HEK293 (cell line): ENCODE results near the gene PHLDB3.

Source experiments
- CTCF ChIA-PET: fragments of 350-600 bp; formaldehyde crosslinking; extraction: SDS; loops from one replicate; lab custom pipeline; 2021; ENCODE audit warnings: antibody characterized with exemption; lab: Yijun Ruan, JAX
- POLR2A ChIA-PET: fragments of 300-600 bp; formaldehyde crosslinking; extraction: SDS; loops from one replicate; lab custom pipeline; 2020; ENCODE audit warnings: antibody characterized with exemption, inconsistent platforms; lab: Yijun Ruan, JAX
- H3K27ac ChIP-seq: fragments of 200-500 bp; sonication (Bioruptor generic); 2 replicates; pipeline ENCODE4 v1.5.1; 2014; ENCODE audit warnings: low read depth, low read length, control low read depth, inconsistent platforms; ENCODE audit errors: extremely low read depth
- H3K36me3 ChIP-seq, 2 experiments: fragments of 200-500 bp in 1 of 2; sonication (Bioruptor generic) in 1 of 2; 1 replicate in 1 of 2; 2 replicates in 1 of 2; pipeline ENCODE4 v1.5.1; 2014 to 2017; ENCODE audit warnings: inconsistent platforms in 2 of 2, low read length in 2 of 2; ENCODE audit not compliant: control insufficient read depth in 2 of 2, insufficient read depth in 1 of 2
- H3K4me1 ChIP-seq: fragments of 200-500 bp; sonication (Bioruptor generic); 2 replicates; pipeline ENCODE4 v1.5.1; 2014; ENCODE audit warnings: mild to moderate bottlenecking, low read length, inconsistent platforms; ENCODE audit not compliant: control insufficient read depth, insufficient read depth
- H3K4me3 ChIP-seq: 2 replicates; pipeline ENCODE4 v1.5.1; 2011; ENCODE audit warnings: low read depth, mild to moderate bottlenecking, control low read depth, low read length, moderate library complexity
- H3K9me3 ChIP-seq: fragments of 200-500 bp; sonication (Bioruptor generic); 2 replicates; pipeline ENCODE4 v1.5.1; 2014; ENCODE audit warnings: low read depth, low read length, inconsistent platforms; ENCODE audit not compliant: control insufficient read depth, insufficient read depth
- BCL11A ChIP-seq: fragments of 450-650 bp; formaldehyde crosslinking; IDR thresholded peaks from 2 replicates; pipeline ENCODE4 v1.5.1; 2016; ENCODE audit warnings: low read depth, missing biosample characterization, missing genetic modification characterization
- GLIS2 ChIP-seq: fragments of 450-650 bp; formaldehyde crosslinking; IDR thresholded peaks from 2 replicates; pipeline ENCODE4 v1.5.1; 2016; ENCODE audit warnings: missing biosample characterization, missing genetic modification characterization
- KLF1 ChIP-seq: fragments of 450-650 bp; formaldehyde crosslinking; IDR thresholded peaks from 2 replicates; pipeline ENCODE4 v1.5.1; 2016; ENCODE audit warnings: missing biosample characterization, missing genetic modification characterization
- KLF9 ChIP-seq: fragments of 450-650 bp; formaldehyde crosslinking; IDR thresholded peaks from 2 replicates; pipeline ENCODE4 v1.5.1; 2016; ENCODE audit warnings: missing biosample characterization, missing genetic modification characterization, low read depth
- PBX3 ChIP-seq: sonication (generic); formaldehyde crosslinking; IDR thresholded peaks from 2 replicates; pipeline ENCODE4 v1.8.1; 2022; ENCODE audit warnings: mild to moderate bottlenecking, moderate library complexity, missing genetic modification reagents
- SP2 ChIP-seq: fragments of 450-650 bp; formaldehyde crosslinking; IDR thresholded peaks from 2 replicates; pipeline ENCODE4 v1.5.1; 2016; ENCODE audit warnings: missing biosample characterization, missing genetic modification characterization
- TSHZ1 ChIP-seq: fragments of 450-650 bp; formaldehyde crosslinking; IDR thresholded peaks from 2 replicates; pipeline ENCODE4 v1.5.1; 2016; ENCODE audit warnings: missing biosample characterization, missing genetic modification characterization, borderline replicate concordance
- ZBTB20 ChIP-seq: fragments of 450-650 bp; formaldehyde crosslinking; IDR thresholded peaks from 2 replicates; pipeline ENCODE4 v1.5.1; 2016; ENCODE audit warnings: missing biosample characterization, missing genetic modification characterization
- ZBTB8A ChIP-seq: fragments of 450-650 bp; formaldehyde crosslinking; IDR thresholded peaks from 2 replicates; pipeline ENCODE4 v1.5.1; 2016; ENCODE audit warnings: missing biosample characterization, missing genetic modification characterization
- ZNF112 ChIP-seq: fragments of 450-650 bp; formaldehyde crosslinking; IDR thresholded peaks from 2 replicates; pipeline ENCODE4 v1.5.0; 2017; ENCODE audit warnings: missing biosample characterization, missing genetic modification characterization
- ZNF202 ChIP-seq: fragments of 450-650 bp; formaldehyde crosslinking; IDR thresholded peaks from 2 replicates; pipeline ENCODE4 v1.5.1; 2016; ENCODE audit warnings: missing biosample characterization, missing genetic modification characterization, borderline replicate concordance
- ZNF391 ChIP-seq: fragments of 450-650 bp; formaldehyde crosslinking; IDR thresholded peaks from 2 replicates; pipeline ENCODE4 v1.5.1; 2016; ENCODE audit warnings: low read depth, missing biosample characterization, missing genetic modification characterization, borderline replicate concordance
- ZNF529 ChIP-seq: fragments of 450-650 bp; formaldehyde crosslinking; IDR thresholded peaks from 2 replicates; pipeline ENCODE4 v1.5.1; 2017; ENCODE audit warnings: missing genetic modification characterization, missing biosample characterization; ENCODE audit not compliant: insufficient replicate concordance
- ZNF629 ChIP-seq: fragments of 450-650 bp; formaldehyde crosslinking; IDR thresholded peaks from 2 replicates; pipeline ENCODE4 v1.5.1; 2017; ENCODE audit warnings: missing biosample characterization, missing genetic modification characterization
- TF ChIP-seq, protein P1 (sequence below): fragments of 450-650 bp; formaldehyde crosslinking; IDR thresholded peaks from 2 replicates; pipeline ENCODE4 v1.5.1; 2016; ENCODE audit warnings: missing biosample characterization, missing genetic modification characterization
- TF ChIP-seq, protein P2 (sequence below): fragments of 450-650 bp; formaldehyde crosslinking; IDR thresholded peaks from 2 replicates; pipeline ENCODE4 v1.5.1; 2016; ENCODE audit warnings: missing biosample characterization, missing genetic modification characterization, low read depth
- TF ChIP-seq, protein P3 (sequence below): fragments of 450-650 bp; formaldehyde crosslinking; IDR thresholded peaks from 2 replicates; pipeline ENCODE4 v1.5.1; 2016; ENCODE audit warnings: missing biosample characterization, missing genetic modification characterization

The PHLDB3 gene

GRCh38 chr19:43503501-43504425, 783 bp downstream of the PHLDB3 start (continued):
- TF ChIP-seq ZNF529 (tag by site-specific recombination): no peak
- TF ChIP-seq, protein P1, sequence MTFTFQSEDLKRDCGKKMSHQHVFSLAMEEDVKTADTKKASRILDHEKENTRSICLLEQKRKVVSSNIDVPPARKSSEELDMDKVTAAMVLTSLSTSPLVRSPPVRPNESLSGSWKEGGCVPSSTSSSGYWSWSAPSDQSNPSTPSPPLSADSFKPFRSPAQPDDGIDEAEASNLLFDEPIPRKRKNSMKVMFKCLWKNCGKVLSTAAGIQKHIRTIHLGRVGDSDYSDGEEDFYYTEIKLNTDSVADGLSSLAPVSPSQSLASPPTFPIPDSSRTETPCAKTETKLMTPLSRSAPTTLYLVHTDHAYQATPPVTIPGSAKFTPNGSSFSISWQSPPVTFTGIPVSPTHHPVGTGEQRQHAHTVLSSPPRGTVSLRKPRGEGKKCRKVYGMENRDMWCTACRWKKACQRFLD: no peak
- TF ChIP-seq, protein P2, sequence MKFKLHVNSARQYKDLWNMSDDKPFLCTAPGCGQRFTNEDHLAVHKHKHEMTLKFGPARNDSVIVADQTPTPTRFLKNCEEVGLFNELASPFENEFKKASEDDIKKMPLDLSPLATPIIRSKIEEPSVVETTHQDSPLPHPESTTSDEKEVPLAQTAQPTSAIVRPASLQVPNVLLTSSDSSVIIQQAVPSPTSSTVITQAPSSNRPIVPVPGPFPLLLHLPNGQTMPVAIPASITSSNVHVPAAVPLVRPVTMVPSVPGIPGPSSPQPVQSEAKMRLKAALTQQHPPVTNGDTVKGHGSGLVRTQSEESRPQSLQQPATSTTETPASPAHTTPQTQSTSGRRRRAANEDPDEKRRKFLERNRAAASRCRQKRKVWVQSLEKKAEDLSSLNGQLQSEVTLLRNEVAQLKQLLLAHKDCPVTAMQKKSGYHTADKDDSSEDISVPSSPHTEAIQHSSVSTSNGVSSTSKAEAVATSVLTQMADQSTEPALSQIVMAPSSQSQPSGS (tag by site-specific recombination): no peak
- no peak for TF ChIP-seq ZNF202 (tag by site-specific recombination)
- TF ChIP-seq ZNF391: peak; percentile 93
- TF ChIP-seq BCL11A: peak; percentile 36; the same call in 1 of the 2 replicates
- 0 out of 2 replicates have a peak, but pooled peaks have one; percentile 24 for TF ChIP-seq PBX3 (CRISPR knock-in tag)
- TF ChIP-seq ZNF112 (tag by site-specific recombination): no peak
- TF ChIP-seq ZBTB20 (tag by site-specific recombination): peak; percentile 64

DNA sequence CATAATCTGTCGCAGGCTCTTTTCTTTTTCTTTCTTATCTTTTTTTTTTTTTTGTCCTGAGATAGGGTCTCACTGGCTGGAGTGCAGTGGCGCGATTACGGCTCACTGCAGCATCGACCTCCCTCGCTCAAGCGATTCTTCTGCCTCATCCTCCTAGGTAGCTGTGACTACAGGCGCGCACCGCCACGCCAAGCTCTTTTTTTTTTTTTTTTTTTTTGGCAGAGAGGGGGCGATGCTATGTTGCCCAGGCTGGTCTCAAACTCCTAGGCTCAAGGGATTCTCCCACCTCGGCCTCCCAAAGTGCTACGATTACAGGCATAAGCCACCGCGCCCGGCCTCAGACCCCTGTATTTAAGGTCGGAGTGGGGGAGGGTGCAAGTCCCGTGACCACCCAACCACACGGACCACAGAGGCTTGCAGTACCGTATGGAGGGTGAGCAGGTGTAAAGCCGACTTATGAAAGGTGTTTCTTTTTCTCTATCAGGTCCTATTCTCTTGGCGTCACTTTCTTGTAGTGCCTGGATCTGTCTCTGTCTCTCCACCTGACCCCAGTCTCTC, 2.0 kb downstream of the PHLDB3 start:
- Histone ChIP-seq H3K27ac (0 out of 2 replicates have a peak overlapping the region, but pooled peaks have one; percentile 9), H3K4me3 (no peak overlapping the region), H3K36me3 (peaks cover 6 to 23% of the 10 kb centered on the region in 2 experiments; a peak in 2 of 3 replicates), H3K4me1 (peaks cover 15% of the 10 kb centered on the region; the same call in 1 of the 2 replicates)
- POLR2A ChIA-PET: interaction anchor here (0.6 to 1.1 kb wide), 6 partner anchors 10 to 39 kb away, joined by 3 to 8 read pairs (median 4); partner anchors contain the start of gene ETHE1
- CTCF ChIA-PET: interaction anchor here (0.7 to 11.9 kb wide), 6 partner anchors 10 to 70 kb away, joined by 3 to 97 read pairs (median 7); partner anchors contain the start of gene LYPD3
- no peak for TF ChIP-seq ZNF629 (tag by site-specific recombination)
- no peak for TF ChIP-seq SP2 (tag by site-specific recombination)
- TF ChIP-seq KLF1 (tag by site-specific recombination): no peak; the same call in none of the 2 replicates
- TF ChIP-seq ZBTB8A: no peak
- TF ChIP-seq, protein P3, sequence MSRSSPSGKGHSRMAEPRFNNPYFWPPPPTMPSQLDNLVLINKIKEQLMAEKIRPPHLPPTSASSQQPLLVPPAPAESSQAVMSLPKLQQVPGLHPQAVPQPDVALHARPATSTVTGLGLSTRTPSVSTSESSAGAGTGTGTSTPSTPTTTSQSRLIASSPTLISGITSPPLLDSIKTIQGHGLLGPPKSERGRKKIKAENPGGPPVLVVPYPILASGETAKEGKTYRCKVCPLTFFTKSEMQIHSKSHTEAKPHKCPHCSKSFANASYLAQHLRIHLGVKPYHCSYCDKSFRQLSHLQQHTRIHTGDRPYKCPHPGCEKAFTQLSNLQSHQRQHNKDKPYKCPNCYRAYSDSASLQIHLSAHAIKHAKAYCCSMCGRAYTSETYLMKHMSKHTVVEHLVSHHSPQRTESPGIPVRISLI: 0 out of 2 replicates have a peak, but pooled peaks have one; percentile 43
- TF ChIP-seq, all 188 proteins: peak for 1
- H3K9me3 ChIP-seq: no peaks in the 10 kb centered on the region

GRCh38 chr19:43501661-43502418, 2.7 kb downstream of the PHLDB3 start:
- ChIA-PET CTCF (interaction anchor here (0.6 to 11.9 kb wide), 9 partner anchors 9 to 254 kb away, joined by 3 to 97 read pairs (median 4); partner anchors contain the start of genes IRGQ and LYPD3), POLR2A (interaction anchor here (0.6 to 1.1 kb wide), 5 partner anchors 9 to 38 kb away, joined by 3 to 8 read pairs (median 5); no protein-coding TSS in a partner anchor)
- TF ChIP-seq KLF9 (tag by site-specific recombination) (peak; percentile 74), KLF1 (tag by site-specific recombination) (peak; percentile 85), GLIS2 (tag by site-specific recombination) (peak; percentile 28; the same call in 1 of the 2 replicates), TSHZ1 (tag by site-specific recombination) (no peak)
- Histone ChIP-seq H3K36me3 (peaks cover 12 to 30% of the 10 kb centered on the region in 2 experiments), H3K27ac (no peak overlapping the region), H3K4me3 (no peak overlapping the region), H3K9me3 (no peaks in the 10 kb centered on the region), H3K4me1 (peaks cover 15% of the 10 kb centered on the region; the same call in 1 of the 2 replicates)
